GM12891 (cell line): ENCODE data around the gene ERFL.

Experiments
- PAX5 ChIP-seq: IDR thresholded peaks from 2 replicates; pipeline ENCODE4 v1.6.1; 2011; ENCODE audit warnings: low read length, moderate library complexity, mild to moderate bottlenecking; ENCODE audit not compliant: insufficient read depth, severe bottlenecking
- POLR2A ChIP-seq: IDR thresholded peaks from 2 replicates; pipeline ENCODE4 v1.6.1; 2011; ENCODE audit warnings: low read depth, low read length, control low read depth
- POLR2AphosphoS5 ChIP-seq: IDR thresholded peaks from 2 replicates; pipeline ENCODE4 v1.6.1; 2011; ENCODE audit warnings: low read depth, low read length, control low read depth
- POU2F2 ChIP-seq: IDR thresholded peaks from 2 replicates; pipeline ENCODE4 v1.6.1; 2011; ENCODE audit warnings: low read depth, mild to moderate bottlenecking, control low read depth, low read length, moderate library complexity
- SPI1 ChIP-seq: IDR thresholded peaks from 2 replicates; pipeline ENCODE4 v1.6.1; 2011; ENCODE audit warnings: low read depth, low read length, control low read depth
- TAF1 ChIP-seq: IDR thresholded peaks from 2 replicates; pipeline ENCODE4 v1.6.1; 2011; ENCODE audit warnings: low read depth, low read length, control low read depth

- TF ChIP-seq TAF1 (no peak), POLR2AphosphoS5 (no peak), POLR2A (no peak), SPI1 (no peak), PAX5 (no peak), POU2F2 (no peak)
These were observed 14.5 kb downstream of the ERFL start for GRCh38 chr19:41913538-41914423.
